GM19193 (cell line): ENCODE data around the gene DDX3X.
A peak's percentile ranks its signal among the peaks of the same experiment; 100 is the strongest.

Source experiments
- POLR2A ChIP-seq: IDR thresholded peaks from 4 replicates; pipeline ENCODE4 v1.6.1; 2011; ENCODE audit not compliant: insufficient read depth, insufficient read length; ENCODE audit errors: extremely low read depth

The DDX3X gene

DNA sequence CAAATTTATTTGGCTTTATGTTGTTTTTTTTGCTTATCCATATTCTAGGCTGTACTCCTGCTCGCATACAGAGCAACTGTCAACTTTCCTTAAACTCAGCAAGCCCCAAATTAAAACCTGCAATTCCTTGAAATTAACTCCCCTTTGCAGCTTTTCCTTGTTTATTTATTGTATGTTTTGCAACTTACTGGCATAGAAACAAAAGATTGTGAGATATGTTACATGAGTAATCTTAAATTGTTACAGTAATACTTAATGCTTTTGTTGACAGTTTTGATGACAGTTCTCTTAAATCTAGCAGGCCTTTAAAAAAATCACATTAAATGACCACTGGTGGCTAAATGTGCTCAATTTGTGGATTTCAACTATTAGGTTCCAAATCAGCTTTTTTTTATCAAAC is 4.5 kb downstream of the DDX3X start:
- TF ChIP-seq POLR2A: no peak

DNA sequence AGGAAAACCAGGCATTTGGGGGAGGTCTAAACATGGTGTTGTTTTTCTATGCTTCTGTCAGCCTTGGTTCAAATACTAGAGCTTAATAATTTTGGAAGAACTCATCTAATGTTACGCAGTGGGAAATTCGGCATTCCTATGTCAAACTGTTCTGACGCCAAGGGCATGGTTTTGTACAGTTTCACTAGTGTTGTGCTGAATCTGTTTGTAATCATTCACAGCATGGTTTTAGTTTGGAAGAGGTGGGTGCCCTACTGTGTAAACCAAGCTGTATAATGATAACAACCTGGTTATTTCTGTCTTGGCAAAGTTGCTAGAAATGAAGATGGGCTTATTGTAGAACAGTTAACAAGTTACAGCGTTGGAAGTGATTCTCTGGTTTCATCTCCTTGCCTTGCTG is 5.2 kb downstream of the DDX3X start:
- no peak for TF ChIP-seq POLR2A

DNA sequence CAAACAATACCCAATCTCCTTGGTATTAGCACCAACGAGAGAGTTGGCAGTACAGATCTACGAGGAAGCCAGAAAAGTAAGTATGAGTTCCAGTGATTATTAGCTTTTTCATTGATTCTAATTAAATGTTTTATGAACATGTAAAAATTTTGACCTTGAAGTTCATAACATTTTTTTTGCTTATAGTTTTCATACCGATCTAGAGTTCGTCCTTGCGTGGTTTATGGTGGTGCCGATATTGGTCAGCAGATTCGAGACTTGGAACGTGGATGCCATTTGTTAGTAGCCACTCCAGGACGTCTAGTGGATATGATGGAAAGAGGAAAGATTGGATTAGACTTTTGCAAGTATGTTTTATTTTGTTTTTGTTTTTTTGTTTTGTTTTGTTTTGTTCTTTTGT is 10.1 kb downstream of the DDX3X start:
- no peak for TF ChIP-seq POLR2A

DNA sequence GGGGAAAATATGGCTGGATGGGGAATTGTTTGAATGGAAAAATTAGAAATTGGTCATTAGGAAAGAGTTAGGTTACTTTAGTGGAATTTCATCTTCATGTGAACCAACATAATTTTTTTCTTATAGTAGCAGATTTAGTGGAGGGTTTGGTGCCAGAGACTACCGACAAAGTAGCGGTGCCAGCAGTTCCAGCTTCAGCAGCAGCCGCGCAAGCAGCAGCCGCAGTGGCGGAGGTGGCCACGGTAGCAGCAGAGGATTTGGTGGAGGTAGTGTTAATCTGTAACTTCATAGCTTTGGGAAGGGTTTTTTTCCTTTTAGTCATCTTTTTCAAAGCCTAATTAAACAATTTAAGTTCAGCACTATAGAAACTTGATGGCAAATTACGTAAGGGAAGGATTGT is 13.2 kb downstream of the DDX3X start:
- no peak for TF ChIP-seq POLR2A

DNA sequence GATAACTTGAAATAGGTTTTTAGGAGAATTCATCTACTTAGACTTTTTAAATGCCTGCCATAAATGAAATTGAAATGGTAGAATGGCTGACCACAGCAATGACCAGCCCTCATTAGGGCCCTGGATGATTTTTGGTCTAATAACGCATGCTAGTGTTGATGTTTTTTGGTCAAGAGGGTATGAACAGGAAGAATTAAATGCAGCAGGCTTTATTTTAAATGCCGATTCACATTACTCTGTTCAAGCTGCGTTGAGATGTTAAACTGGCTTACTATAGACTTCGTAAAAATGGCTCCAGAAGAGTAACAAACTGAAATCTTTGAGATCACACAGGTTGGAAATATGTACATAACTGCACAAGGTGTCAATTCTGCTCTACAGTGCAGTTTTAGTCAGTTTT is 14.6 kb downstream of the DDX3X start:
- no peak for TF ChIP-seq POLR2A

DNA sequence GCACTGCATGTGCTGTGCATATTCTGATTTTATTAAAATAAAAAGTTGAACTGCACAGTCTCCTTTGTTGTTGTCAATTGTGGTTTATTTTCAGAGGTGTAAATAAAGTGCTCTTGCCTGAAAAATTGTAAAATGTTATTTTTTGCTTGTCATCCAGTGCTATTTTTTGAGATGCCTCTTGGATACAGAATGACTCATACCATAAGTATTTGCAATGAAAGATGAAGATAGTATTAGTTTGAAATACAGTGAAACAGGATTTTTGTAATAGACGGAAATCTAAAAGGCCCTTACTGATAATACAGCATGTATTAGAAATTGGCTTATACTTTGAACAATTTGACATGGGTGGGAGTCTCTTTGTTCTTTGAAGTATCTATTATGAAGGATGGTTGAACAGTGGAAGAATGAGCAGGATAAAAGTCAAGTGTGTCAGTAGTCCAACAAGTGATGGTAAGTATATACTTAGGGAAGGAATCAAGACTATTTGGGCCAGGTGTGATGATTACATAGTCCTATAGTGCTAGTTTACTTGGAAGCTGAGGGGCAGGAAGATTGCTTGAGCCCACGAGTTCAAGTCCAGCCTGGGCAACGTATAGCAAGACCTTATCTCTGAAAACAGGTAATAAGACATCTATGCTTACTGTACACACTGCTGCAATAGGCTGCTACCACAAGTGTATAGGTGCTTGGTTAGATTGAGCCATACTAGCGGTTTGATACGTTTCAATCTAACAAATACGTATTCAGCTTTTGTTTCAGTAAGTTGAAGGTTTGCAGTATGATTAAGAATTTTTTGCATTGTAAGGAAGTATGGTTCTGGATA is 16.4 kb downstream of the DDX3X start:
- TF ChIP-seq POLR2A: peak; percentile 51

DNA sequence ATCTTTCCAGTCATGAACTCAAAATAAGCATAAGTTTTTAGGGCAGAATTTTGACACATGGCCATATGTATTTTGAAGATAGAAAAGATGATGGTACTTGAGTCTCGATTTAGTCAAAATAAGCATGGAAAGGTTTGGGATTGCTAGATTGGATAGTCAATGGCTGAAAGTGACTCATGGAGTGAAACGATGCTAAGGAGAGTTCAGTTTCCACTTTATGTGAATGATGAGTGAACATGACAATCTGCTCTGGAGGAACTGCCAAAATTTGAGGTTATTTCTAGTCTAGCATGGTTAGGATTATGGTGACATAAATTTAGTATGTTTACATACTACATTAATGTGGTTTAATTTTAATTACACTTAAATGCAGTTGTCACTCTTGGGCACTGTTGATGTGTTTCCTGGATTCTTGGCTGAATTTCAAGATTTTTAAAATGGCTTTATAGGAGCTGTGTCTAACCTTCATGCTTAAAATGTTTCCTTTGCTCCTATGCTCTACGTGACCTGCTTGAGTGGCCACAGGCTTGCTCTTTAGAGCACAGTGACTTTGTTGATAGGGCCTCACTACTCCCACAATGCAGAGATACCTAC is 17.1 kb downstream of the DDX3X start:
- peak; percentile 41 for TF ChIP-seq POLR2A

DNA sequence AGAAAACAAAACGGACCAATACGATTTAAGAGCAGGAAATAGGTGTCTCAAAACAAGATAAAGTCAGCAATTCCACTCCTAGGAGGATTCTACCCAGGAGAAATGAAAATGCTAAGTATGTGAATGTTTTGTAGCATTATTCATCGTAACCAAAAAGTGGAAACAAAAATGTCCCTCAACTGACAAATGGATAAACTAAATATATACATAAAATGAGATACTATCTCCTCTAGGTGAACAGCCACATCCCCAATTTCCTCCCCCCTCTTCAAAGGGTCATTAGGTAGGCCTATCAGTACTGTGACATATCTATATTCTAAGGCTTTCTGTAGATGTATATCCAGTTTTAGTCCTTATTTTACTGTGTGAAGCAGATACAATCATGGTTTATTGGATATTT is 18.0 kb downstream of the DDX3X start:
- peak; percentile 47 for TF ChIP-seq POLR2A

DNA sequence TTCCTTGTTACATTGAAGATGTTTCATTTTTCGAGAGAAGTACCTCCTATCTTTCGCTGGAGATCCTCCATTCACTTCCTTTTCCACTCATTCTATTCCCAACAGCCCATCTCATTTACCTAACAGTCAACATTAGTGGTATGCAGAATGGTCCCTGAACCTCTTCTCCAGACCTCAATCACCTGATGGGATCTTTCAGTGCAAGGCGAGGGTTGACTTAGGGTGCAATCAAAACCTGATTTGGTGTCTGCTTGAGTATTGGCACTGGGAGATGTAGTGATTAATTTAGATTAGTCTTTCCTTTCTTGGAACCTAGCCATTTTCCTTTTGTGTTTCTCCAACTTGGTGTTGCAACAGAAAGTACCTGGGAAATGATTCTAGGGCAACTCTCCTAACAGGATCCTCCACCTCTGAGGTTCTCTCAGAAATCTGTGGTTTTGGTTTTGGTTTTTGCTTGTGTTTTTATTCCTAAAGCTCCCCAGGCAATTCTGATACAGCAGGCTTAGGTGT is 18.4 kb downstream of the DDX3X start:
- TF ChIP-seq POLR2A: no peak

DNA sequence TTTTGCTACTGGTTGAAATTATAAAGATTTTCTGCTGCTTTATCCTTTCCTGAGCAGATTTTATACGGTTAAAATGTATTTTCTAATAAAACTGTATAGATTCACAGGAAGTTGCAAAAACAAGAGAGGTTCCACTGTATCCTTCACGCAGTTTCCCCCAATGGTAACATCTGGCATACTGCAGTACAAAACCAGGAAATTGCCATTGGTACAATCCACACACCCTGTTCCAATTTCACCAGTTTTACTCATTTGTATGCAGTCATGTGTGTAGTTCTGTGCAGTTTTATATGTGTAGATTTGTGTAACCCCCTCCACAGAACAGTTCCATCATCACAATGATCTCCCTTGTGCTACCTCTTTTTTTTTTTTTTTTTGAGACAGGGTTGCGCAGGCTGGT is 20.0 kb downstream of the DDX3X start:
- TF ChIP-seq POLR2A: no peak

DNA sequence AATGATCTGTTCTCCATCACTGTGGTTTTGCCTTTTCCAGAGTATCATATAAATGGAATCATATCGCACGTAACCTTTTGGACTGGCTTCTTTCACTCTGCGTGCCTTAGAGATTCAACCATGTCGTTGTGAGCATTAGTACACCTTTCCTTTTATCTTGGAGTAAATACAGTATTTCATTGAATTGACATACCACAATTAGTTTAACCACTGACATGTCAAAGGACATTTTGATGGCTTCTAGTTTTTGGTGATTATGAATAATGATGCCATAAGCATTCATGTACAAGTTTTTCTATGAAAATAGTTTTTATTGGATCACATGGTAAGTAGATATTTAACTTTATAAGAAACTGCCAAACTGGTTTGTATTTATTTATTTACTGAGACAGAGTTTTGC is 35.2 kb downstream of the DDX3X start:
- TF ChIP-seq POLR2A: no peak

DNA sequence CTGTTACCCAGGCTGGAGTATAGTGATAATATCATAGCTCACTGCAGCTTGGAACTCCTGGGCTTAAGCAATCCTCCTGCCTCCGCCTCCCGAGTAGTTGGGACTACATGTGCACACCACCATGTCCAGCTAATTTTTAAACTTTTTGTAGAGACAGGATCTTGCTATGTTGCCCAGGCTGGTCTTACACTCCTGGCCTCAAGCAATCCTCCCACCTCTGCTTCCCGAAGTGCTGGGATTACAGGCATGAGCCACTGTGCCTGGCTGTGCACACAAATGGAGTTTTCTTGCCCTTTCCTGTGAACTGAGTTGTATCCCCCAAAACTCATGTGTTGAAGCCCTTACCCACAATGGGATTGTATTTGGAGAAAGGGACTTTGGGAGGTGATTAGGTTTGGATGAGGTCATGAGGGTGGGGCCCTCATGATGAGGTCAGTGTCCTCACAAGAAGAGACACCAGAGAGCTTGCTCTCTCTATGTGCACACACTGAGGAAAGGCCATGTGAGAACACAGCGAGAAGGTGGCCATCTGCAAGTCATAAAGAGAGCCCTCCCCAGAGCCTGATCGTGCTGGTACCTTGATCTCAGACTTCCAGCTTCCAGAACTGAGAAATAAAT is 40.1 kb downstream of the DDX3X start:
- no peak for TF ChIP-seq POLR2A

DNA sequence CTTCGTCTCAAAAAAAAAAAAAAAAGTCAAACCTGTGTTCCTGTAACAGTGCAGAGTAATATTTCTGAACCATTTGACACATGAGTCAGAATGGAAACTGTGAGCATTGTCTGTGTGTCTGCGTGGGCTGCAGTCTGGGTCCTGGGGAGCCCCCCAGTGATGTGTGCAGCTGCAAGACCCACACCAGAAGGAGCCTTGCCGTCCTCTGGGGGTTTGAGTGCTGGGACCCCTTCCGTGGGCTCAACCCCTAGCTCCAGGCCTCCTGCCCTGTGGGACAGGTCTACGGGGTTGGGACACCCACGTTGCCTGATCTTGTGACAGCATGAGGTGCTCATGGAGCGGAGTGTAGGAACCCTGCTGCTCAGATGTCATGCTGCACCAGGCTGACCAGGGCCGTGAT is 43.7 kb downstream of the DDX3X start:
- no peak for TF ChIP-seq POLR2A

DNA sequence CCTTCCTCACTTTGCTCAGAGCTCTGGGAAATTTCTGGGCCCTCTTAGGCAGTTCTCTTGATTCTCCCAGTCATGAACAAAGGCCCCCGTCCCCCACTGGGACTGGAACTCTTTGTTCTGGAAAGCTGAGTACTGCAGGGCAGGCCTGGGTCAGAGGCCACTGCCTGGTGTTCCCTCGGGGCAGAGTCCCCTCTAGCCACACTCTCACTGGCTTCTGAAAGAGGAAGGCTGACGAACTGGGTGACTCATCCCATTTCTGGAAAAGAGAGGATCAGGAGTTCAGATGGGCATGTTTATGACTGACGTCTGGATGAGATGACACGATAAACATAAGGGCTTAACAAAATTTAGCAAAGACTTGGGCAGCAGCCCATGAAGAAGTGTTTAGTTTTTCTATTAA is 47.7 kb downstream of the DDX3X start:
- TF ChIP-seq POLR2A: no peak

DNA sequence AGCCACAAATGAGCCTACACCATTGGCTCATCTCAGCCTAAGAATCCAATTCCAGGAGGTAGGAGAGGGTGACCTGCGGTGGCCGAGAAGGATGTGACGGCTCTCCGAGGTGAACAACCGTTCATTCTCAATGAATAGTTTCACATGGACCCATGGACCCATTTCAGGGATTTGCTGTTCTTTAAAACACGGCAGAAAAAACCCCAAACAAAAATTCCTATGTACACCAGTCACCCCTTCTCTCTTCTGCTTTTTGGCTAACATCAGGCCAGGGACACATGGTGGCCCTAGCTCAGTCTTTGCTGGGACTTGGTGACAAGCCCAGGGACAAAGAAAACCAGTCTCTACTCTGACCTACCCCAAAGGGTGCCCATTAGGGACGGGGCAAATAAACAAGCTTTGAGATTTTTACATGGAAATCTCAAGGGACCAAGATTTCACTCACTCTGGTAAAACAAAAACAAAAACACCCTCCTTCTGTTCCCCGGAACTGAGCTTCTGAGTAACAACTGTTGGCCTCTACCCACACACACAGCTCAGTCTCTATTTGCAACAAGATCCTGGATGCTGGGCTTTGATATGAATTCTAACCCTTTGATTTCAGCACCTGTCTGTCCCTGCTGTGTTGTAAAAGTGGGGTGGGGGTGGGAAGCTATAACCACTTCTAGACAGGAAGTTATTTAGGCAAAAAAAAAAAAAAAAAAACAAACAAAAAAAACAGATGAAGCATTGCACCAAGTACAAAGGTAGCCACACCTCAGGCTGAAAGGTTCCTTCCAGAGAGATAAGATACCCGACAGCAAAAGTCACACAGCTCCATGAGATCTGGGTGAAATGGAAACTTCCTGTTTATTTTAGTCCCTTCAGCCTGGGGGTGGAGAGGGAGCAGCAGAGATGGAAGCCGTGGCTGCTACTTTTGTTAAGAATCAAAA is 49.0 kb downstream of the DDX3X start:
- no peak for TF ChIP-seq POLR2A
